K562 (cell line): ENCODE results near the gene MAD2L1BP. TPM values are rescaled to one million over a fixed set of nuclear protein-coding genes. Genes with fewer than 3 reads are reported as not detected.

Source experiments
- ATAC-seq: fragments of 200-7000 bp; cut with Tn5 transposase; 3 replicates; pipeline ENCODE4 v1.9.1; 2020; ENCODE audit warnings: moderate library complexity
- BruUV-seq: library from RNA; stranded (reverse); fragments of 400-500 nt; replicated peaks from 2 replicates; lab custom pipeline; 2021; lab: Mats Ljungman, UMichigan
- CTCF ChIA-PET: fragments of 300-600 bp; formaldehyde crosslinking; extraction: SDS; loops from one replicate; lab custom pipeline; 2021; ENCODE audit warnings: low intra/inter-chr PET ratio; lab: Yijun Ruan, JAX
- POLR2A ChIA-PET: fragments of 300-600, 350-650 bp; sonication (Branson Sonifier 250); formaldehyde crosslinking; extraction: SDS; loops from one replicate; lab custom pipeline; 2021; ENCODE audit warnings: antibody characterized with exemption, inconsistent platforms; lab: Yijun Ruan, JAX
- DNase-seq, 4 experiments: peaks; one replicate each; pipeline versions ENCODE4 v3.0.0 to v3.0.0-alpha.2; 2011 to 2018; ENCODE audit warnings: low spot score in 3 of 4, mixed read lengths in 3 of 4; ENCODE audit errors: extremely low read depth in 1 of 4
- FAIRE-seq: peaks from 2 replicates; lab custom pipeline; 2011; peaks lifted over from hg19 to GRCh38; lab: Jason Lieb, UNC
- H2AFZ ChIP-seq: 2 replicates; pipeline ENCODE4 v1.6.0; 2011; ENCODE audit warnings: low read depth, low read length, control low read depth, inconsistent platforms
- H3K27ac ChIP-seq: fragments of 200-600 bp; 3 replicates; pipeline ENCODE4 v1.8.0; 2011; ENCODE audit warnings: low read depth, mild to moderate bottlenecking, control low read depth, inconsistent platforms, low read length, moderate library complexity, mixed read lengths; ENCODE audit errors: extremely low read depth
- H3K27me3 ChIP-seq, 2 experiments: fragments of 300-600 bp in 1 of 2; 2 replicates in 1 of 2; 3 replicates in 1 of 2; pipeline versions ENCODE4 v1.6.0 to v1.8.0; 2011; ENCODE audit warnings: inconsistent platforms in 2 of 2, low read length in 2 of 2, mild to moderate bottlenecking in 1 of 2, mixed read lengths in 1 of 2, moderate library complexity in 1 of 2; ENCODE audit not compliant: control insufficient read depth in 2 of 2, insufficient read depth in 2 of 2
- H3K36me3 ChIP-seq: fragments of 300-600 bp; 3 replicates; pipeline ENCODE4 v1.8.0; 2011; ENCODE audit warnings: mild to moderate bottlenecking, low read length, inconsistent platforms; ENCODE audit not compliant: control insufficient read depth, insufficient read depth
- H3K4me1 ChIP-seq, 2 experiments: fragments of 200-600 bp in 1 of 2; replicated peaks in 1 of 2; 2 replicates in 1 of 2; 3 replicates in 1 of 2; pipeline versions ENCODE4 v1.5.1 to v1.8.0; 2011; ENCODE audit warnings: inconsistent platforms in 2 of 2, low read length in 2 of 2, mild to moderate bottlenecking in 1 of 2, mixed read lengths in 1 of 2, moderate library complexity in 1 of 2; ENCODE audit not compliant: control insufficient read depth in 2 of 2, insufficient read depth in 2 of 2
- H3K4me2 ChIP-seq: 2 replicates; pipeline ENCODE4 v1.6.1; 2011; ENCODE audit warnings: low read length, control low read depth, inconsistent platforms, mixed read lengths; ENCODE audit not compliant: insufficient read depth
- H3K4me3 ChIP-seq: fragments of 200-600 bp; sonication (generic), shearing (Covaris generic); 2 replicates; pipeline ENCODE4 v1.5.1; 2016; ENCODE audit warnings: control low read depth, inconsistent platforms
- H3K79me2 ChIP-seq: fragments of 200-600 bp; 3 replicates; pipeline ENCODE4 v1.8.0; 2011; ENCODE audit warnings: low read length, inconsistent platforms; ENCODE audit not compliant: control insufficient read depth, insufficient read depth
- H3K9ac ChIP-seq, 2 experiments: 2 replicates each; pipeline versions ENCODE4 v1.6.0 to v1.6.1; 2011; ENCODE audit warnings: low read depth in 2 of 2, low read length in 2 of 2, control low read depth in 1 of 2, inconsistent platforms in 1 of 2, mild to moderate bottlenecking in 1 of 2, mixed read lengths in 1 of 2; ENCODE audit not compliant: insufficient read depth in 1 of 2
- H3K9me1 ChIP-seq: one replicate; pipeline ENCODE4 v1.6.0; 2011; ENCODE audit warnings: inconsistent platforms, mild to moderate bottlenecking, low read length, moderate library complexity; ENCODE audit not compliant: control insufficient read depth, insufficient read depth
- H3K9me3 ChIP-seq: replicated peaks from 2 replicates; pipeline ENCODE4 v1.5.1; 2011; ENCODE audit warnings: low read depth, low read length, inconsistent platforms; ENCODE audit not compliant: control insufficient read depth, insufficient read depth
- H4K20me1 ChIP-seq: replicated peaks from 2 replicates; pipeline ENCODE4 v1.6.1; 2011; ENCODE audit warnings: low read length, inconsistent platforms, mixed read lengths; ENCODE audit not compliant: control insufficient read depth, insufficient read depth
- ARID1B ChIP-seq: fragments of 450-650 bp; IDR thresholded peaks from 2 replicates; pipeline ENCODE4 v1.6.1; 2016; ENCODE audit warnings: antibody characterized with exemption, mild to moderate bottlenecking, inconsistent platforms
- C11orf30 ChIP-seq: fragments of 450-650 bp; IDR thresholded peaks from 2 replicates; pipeline ENCODE4 v1.6.1; 2016; ENCODE audit warnings: low read depth, mild to moderate bottlenecking
- JUND ChIP-seq, 2 experiments: IDR thresholded peaks; 2 replicates in 1 of 2; 3 replicates in 1 of 2; pipeline ENCODE4 v1.6.1; 2011; ENCODE audit warnings: borderline replicate concordance in 2 of 2, low read depth in 2 of 2, low read length in 2 of 2, improper control_type of control experiment in 1 of 2, missing biosample characterization in 1 of 2, missing genetic modification characterization in 1 of 2, missing genetic modification reagents in 1 of 2
- NRF1 ChIP-seq, 2 experiments: fragments of 450-650 bp; IDR thresholded peaks in 1 of 2; conservative IDR thresholded peaks in 1 of 2; 2 replicates each; pipeline ENCODE4 v1.6.1; 2014; ENCODE audit warnings: mild to moderate bottlenecking in 2 of 2
- POLR2A ChIP-seq: fragments of 450-650 bp; conservative IDR thresholded peaks from 2 replicates; pipeline ENCODE4 v1.6.1; 2016
- PRDM10 ChIP-seq: fragments of 450-650 bp; IDR thresholded peaks from 2 replicates; pipeline ENCODE4 v1.6.1; 2018; ENCODE audit not compliant: partially characterized antibody
- RBFOX2 ChIP-seq: fragments of 200-400 bp; formaldehyde crosslinking; IDR thresholded peaks from 2 replicates; pipeline ENCODE4 v1.6.1; 2017; ENCODE audit warnings: low read depth, mild to moderate bottlenecking, low read length, moderate library complexity
- SMAD4 ChIP-seq: fragments of 250-450 bp; sonication (Bioruptor Pico); conservative IDR thresholded peaks from 2 replicates; pipeline ENCODE4 v1.8.0; 2021; ENCODE audit warnings: inconsistent platforms, mild to moderate bottlenecking, moderate library complexity
- SP2 ChIP-seq: IDR thresholded peaks from 2 replicates; pipeline ENCODE4 v1.6.1; 2011; ENCODE audit warnings: mild to moderate bottlenecking, low read depth, low read length, moderate library complexity; ENCODE audit not compliant: poor library complexity, severe bottlenecking; ENCODE audit errors: extremely low read depth
- ZNF121 ChIP-seq: sonication (generic); formaldehyde crosslinking; conservative IDR thresholded peaks from 2 replicates; pipeline ENCODE4 v1.8.0; 2022; ENCODE audit warnings: missing genetic modification reagents
- ZNF140 ChIP-seq: fragments of 250-450 bp; sonication (Bioruptor Pico); IDR thresholded peaks from 2 replicates; pipeline ENCODE4 v1.8.0; 2021; ENCODE audit warnings: moderate library complexity, mild to moderate bottlenecking, inconsistent platforms
- ZNF639 ChIP-seq, 2 experiments: fragments of 200-800 bp in 1 of 2; sonication (Bioruptor generic) in 1 of 2; sonication (generic) in 1 of 2; formaldehyde crosslinking in 1 of 2; IDR thresholded peaks in 1 of 2; conservative IDR thresholded peaks in 1 of 2; 2 replicates each; pipeline versions ENCODE4 v1.5.0 to v1.6.1; 2016 to 2020; ENCODE audit warnings: missing compliant biosample characterization in 1 of 2, missing genetic modification characterization in 1 of 2, missing genetic modification reagents in 1 of 2
- WGBS: fragments of 100-300 bp; shearing (Covaris generic); methylation state at CpG from one replicate; pipeline ENCODE4 v1.1.6; 2016; ENCODE audit warnings: low coverage, mixed read lengths; ENCODE audit not compliant: insufficient coverage; ENCODE audit errors: missing lambda C conversion rate; 5-methylcytosine and 5-hydroxymethylcytosine counted together
- in situ Hi-C: fragments of 300-500 bp; cut with MboI; formaldehyde crosslinking; loops from 4 replicates; pipeline ENCODE4 v1.15.0; 2018; ENCODE audit warnings: inconsistent platforms, mixed read lengths
- intact Hi-C: fragments of 100-400 bp; cut with micrococcal nuclease; formaldehyde crosslinking; loops from 2 replicates; pipeline ENCODE4 v1.14.2; 2022
- polyA plus RNA-seq, 8 experiments: library from polyadenylated mRNA; depleted of rRNA in 4 of 8; stranded (reverse) in 5 of 8; unstranded in 3 of 8; fragments of >200 nt; fragmentation: Nextera tagmentation in 2 of 8; fragmentation: Illumina TruSeq in 1 of 8; extraction: Ambion mirVana in 2 of 8; extraction: Trizol in 1 of 8; gene quantifications; 2 replicates each; pipeline versions ENCODE4 v1.2.1 to v1.2.3, GENCODE V29; 2011 to 2014; ENCODE audit warnings: inconsistent platforms in 1 of 8, missing spikeins in 1 of 8
- total RNA-seq, 7 experiments: library from RNA; depleted of rRNA in 6 of 7; stranded (reverse); fragments of >200 nt in 6 of 7; fragmentation: Illumina TruSeq in 2 of 7; extraction: Trizol in 2 of 7; gene quantifications; 2 replicates each; pipeline versions ENCODE4 v1.2.1 to v1.2.3, GENCODE V29; 2011 to 2021; ENCODE audit warnings: low replicate concordance in 1 of 7

Gene MAD2L1BP
- total and polyA plus RNA-seq, 9 of the 15 experiments (the other 6 are each of a cell fraction or from before 2014, with no cell fraction given), result 69.7 to 321 (median 111) TPM

GRCh38 chr6:43669922-43670622, 34.4 kb downstream of the MAD2L1BP start:
- in situ Hi-C loops, result loop anchor here (5.0 kb wide), 2 partner anchors 102 to 407 kb away; partner anchors contain the start of gene VEGFA
- FAIRE-seq (peak; percentile 86), ATAC-seq (peak; percentile 73), DNase-seq (peak; percentile 52 to 77 (median 68))
- Histone ChIP-seq H3K36me3 (peaks cover 47% of the 10 kb centered on the region), H3K9me3 (no peaks in the 10 kb centered on the region), H4K20me1 (no peaks in the 10 kb centered on the region; the same call in 1 of the 2 replicates), H2AFZ (no peak overlapping the region), H3K4me3 (no peak overlapping the region), H3K4me1 (peaks cover 40 to 42% of the 10 kb centered on the region in 2 experiments), H3K27ac (peak overlapping the region; percentile 58; the same call in 2 of the 3 replicates), H3K79me2 (no peaks in the 10 kb centered on the region), H3K4me2 (peak overlapping the region; percentile 6; the same call in 1 of the 2 replicates), H3K9ac (peak overlapping the region in 1 of 2 experiments; percentile 83; a peak in 2 of 4 replicates), H3K27me3 (no peaks in the 10 kb centered on the region; a peak in 1 of 5 replicates), H3K9me1 (peaks cover 12% of the 10 kb centered on the region)
- intact Hi-C loops, result loop anchor here (5.0 to 10.0 kb wide), 4 partner anchors 43 to 282 kb away; partner anchors contain the start of genes GTPBP2 and VEGFA
- WGBS, result 51% methylated on average over 6 of the region's 6 CpGs
- CTCF ChIA-PET, result no interaction called here
- BruUV-seq, result no TSS peak
- POLR2A ChIA-PET, result interaction anchor here (0.6 to 6.0 kb wide), 25 partner anchors 8 to 585 kb away, joined by 3 to 32 read pairs (median 4); partner anchors contain the start of genes GTPBP2, MRPS18A, RSPH9 and VEGFA
- TF ChIP-seq SMAD4, result peak; percentile 40; the same call in 1 of the 2 replicates
- no peak for TF ChIP-seq RBFOX2
- peak; percentile 93 for TF ChIP-seq PRDM10
- no peak for TF ChIP-seq SP2
- TF ChIP-seq ZNF639 (CRISPR knock-in tag; conservative IDR thresholded peaks at IDR 0.05 in 1 of 2, IDR thresholded peaks at IDR 0.05 in 1 of 2), result 0 out of 4 replicates have a peak, but pooled peaks of 1 of the 2 experiments have one; percentile 15
- TF ChIP-seq ZNF140 (CRISPR knock-in tag), result no peak
- peak; percentile 56 for TF ChIP-seq C11orf30
- peak; percentile 57 for TF ChIP-seq ZNF121
- 0 out of 4 replicates have a peak, but pooled peaks of 1 of the 2 experiments have one; percentile 19 for TF ChIP-seq NRF1 (conservative IDR thresholded peaks at IDR 0.05 in 1 of 2, IDR thresholded peaks at IDR 0.05 in 1 of 2)
- peak; percentile 27; the same call in 1 of the 2 replicates for TF ChIP-seq JUND (IDR thresholded peaks at IDR 0.05; ENCODE audit: borderline replicate concordance, low read depth, low read length)
- TF ChIP-seq JUND (tag; IDR thresholded peaks at IDR 0.05; ENCODE audit: borderline replicate concordance, low read depth, low read length), result no peak
- TF ChIP-seq POLR2A, result 0 out of 2 replicates have a peak, but pooled peaks have one; percentile 1
- peak; percentile 23; the same call in 1 of the 2 replicates for TF ChIP-seq ARID1B
